Duodenal mucosa (tissue), 2 donors: Measurements from ENCODE around the gene ZC3H11A.
"Not testable (repeated sequence)": the region's sequence is repeated elsewhere in the genome, so short reads cannot be mapped to it uniquely, and the experiment has no call there.

Experiments
- H3K27ac ChIP-seq: one replicate; pipeline ENCODE4 v1.7.0; 2013; ENCODE audit warnings: low read depth, low read length
- H3K27me3 ChIP-seq, 2 donors: one replicate each; pipeline ENCODE4 v1.7.0; 2013; ENCODE audit warnings: low read length in 2 of 2, control low read depth in 1 of 2; ENCODE audit not compliant: insufficient read depth in 2 of 2, control insufficient read depth in 1 of 2
- H3K36me3 ChIP-seq, 2 donors: one replicate each; pipeline ENCODE4 v1.7.0; 2013; ENCODE audit warnings: low read length in 2 of 2, control low read depth in 1 of 2; ENCODE audit not compliant: insufficient read depth in 2 of 2, control insufficient read depth in 1 of 2
- H3K4me1 ChIP-seq, 2 donors: one replicate each; pipeline ENCODE4 v1.7.0; 2013; ENCODE audit warnings: low read length in 2 of 2, control low read depth in 1 of 2; ENCODE audit not compliant: insufficient read depth in 2 of 2, control insufficient read depth in 1 of 2
- H3K4me3 ChIP-seq, 2 donors: one replicate each; pipeline ENCODE4 v1.7.0; 2013; ENCODE audit warnings: low read length in 2 of 2, low read depth in 1 of 2
- H3K9ac ChIP-seq, 2 donors: one replicate each; pipeline ENCODE4 v1.7.0; 2013; ENCODE audit warnings: low read length in 2 of 2, low read depth in 1 of 2
- H3K9me3 ChIP-seq, 2 donors: one replicate each; pipeline ENCODE4 v1.7.0; 2013; ENCODE audit warnings: low read length in 2 of 2, control low read depth in 1 of 2; ENCODE audit not compliant: control insufficient read depth in 1 of 2

The ZC3H11A gene

DNA sequence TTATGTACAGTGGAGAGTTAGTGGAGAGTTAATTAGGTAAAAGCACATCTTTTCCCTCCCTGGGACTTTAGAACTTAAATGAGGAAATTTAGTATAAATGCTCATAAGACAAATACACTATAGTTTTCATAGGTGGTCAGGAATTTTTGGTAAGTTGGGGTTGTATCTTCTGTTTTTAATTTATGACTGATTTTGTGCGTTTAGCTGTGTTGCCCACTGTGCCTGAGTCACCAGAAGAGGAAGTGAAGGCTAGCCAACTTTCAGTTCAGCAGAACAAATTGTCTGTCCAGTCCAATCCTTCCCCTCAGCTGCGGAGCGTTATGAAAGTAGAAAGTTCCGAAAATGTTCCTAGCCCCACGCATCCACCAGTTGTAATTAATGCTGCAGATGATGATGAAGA, 33.8 kb downstream of the ZC3H11A start:
- H3K36me3 ChIP-seq, result peaks cover 35 to 64% of the 10 kb centered on the region in 2 donors
- H3K4me3 ChIP-seq, H3K27ac ChIP-seq, H3K9ac ChIP-seq, H3K27me3 ChIP-seq, H3K9me3 ChIP-seq: not testable (repeated sequence)
- peaks cover 6 to 12% of the 10 kb centered on the region in 2 donors for H3K4me1 ChIP-seq

DNA sequence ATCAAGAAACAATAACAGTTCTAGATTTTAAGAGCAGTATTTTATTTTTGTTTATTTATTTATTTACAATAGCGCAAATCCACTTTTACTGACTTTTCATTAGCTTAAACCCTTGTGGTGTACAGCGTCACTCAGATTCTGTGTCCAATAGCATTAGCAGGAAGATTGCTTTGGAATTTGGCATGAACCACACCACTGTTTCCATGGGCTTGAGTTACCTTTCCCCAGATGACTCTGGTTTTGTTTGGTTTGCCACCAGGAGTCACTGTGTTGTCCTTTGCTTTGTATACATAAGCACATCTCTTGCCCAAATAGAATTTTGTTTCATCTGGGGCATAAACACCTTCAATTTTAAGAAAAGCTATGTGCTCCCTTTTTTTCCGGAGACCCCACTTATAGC, 40.1 kb downstream of the ZC3H11A start:
- no peak overlapping the region for H3K27ac ChIP-seq
- peaks cover 38 to 75% of the 10 kb centered on the region in 2 donors for H3K36me3 ChIP-seq
- H3K27me3 ChIP-seq, result no peaks in the 10 kb centered on the region
- H3K9ac ChIP-seq, result no peak overlapping the region
- H3K4me1 ChIP-seq, result no peaks in the 10 kb centered on the region
- no peak overlapping the region for H3K4me3 ChIP-seq
- H3K9me3 ChIP-seq, result no peaks in the 10 kb centered on the region

DNA sequence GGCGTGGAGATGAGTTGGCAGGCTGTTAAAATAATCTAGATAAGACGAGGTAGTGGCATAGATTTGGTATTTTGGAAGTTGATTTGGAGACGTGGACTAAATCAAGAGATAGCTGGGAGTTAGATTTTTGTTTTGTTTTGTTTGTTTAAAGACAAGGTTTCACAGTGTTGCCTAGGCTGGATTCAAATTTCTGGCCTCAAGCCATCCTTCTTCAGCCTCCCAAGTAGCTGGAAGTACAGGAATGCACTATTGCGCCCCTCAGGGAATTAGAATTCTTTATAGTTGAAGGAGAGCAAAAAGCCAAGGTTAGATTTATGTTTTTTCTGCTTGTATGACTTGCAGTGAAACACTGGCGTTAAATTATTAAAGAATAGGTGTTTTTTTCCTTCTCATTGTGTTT, 43.7 kb downstream of the ZC3H11A start:
- Histone ChIP-seq H3K36me3 (peaks cover 29 to 74% of the 10 kb centered on the region in 2 donors), H3K9me3 (no peaks in the 10 kb centered on the region), H3K4me1 (no peaks in the 10 kb centered on the region), H3K27ac (no peak overlapping the region), H3K9ac (no peak overlapping the region), H3K27me3 (no peaks in the 10 kb centered on the region), H3K4me3 (no peak overlapping the region)

DNA sequence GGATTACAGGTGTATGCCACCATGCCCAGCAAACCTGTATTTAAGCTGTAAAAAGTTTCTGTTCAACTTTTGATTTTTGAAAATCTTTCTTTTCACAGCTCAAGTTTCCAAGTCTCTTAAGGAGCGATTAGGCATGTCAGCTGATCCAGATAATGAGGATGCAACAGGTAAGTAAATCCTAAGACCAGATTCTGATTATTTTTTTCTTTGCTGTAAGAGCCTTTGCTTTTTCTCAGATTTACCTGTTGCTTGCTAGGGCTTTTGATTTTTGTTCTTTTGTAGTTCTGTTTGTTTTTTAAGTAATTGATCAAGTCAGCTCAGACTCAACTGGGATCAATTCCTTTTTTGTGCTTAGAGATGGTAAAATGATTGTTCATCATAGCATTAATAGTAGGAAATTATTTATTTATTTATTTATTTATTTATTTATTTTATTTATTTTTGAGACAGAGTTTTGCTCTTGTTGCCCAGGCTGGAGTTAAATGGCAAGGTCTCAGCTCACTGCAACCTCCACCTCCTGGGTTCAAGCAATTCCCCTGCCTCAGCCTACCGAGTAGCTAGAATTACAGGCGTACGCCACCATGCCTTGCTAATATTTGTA, 44.9 kb downstream of the ZC3H11A start:
- H3K27ac ChIP-seq, result no peak overlapping the region
- no peaks in the 10 kb centered on the region for H3K9me3 ChIP-seq
- H3K9ac ChIP-seq, result no peak overlapping the region
- H3K27me3 ChIP-seq, result no peaks in the 10 kb centered on the region
- peaks cover 0 to 5% of the 10 kb centered on the region in 2 donors for H3K4me1 ChIP-seq
- no peak overlapping the region for H3K4me3 ChIP-seq
- peaks cover 23 to 75% of the 10 kb centered on the region in 2 donors for H3K36me3 ChIP-seq

DNA sequence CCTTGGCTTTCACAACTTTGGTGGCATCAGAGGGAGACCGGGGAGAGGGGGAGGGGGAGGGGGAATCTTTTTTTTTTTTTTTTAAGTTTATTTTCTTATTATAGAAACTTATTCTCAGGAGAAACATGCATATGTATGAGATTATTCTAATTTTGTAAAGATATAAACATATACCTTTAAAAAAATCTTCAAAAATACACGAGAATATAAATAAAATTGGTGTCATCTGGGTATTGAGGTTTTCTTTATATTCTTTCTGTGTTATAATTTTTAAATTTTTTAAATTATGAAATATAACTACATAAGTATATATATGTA, 47.1 kb downstream of the ZC3H11A start:
- Histone ChIP-seq H3K36me3 (peaks cover 21 to 64% of the 10 kb centered on the region in 2 donors), H3K9ac (no peak overlapping the region), H3K4me3 (no peak overlapping the region), H3K4me1 (peaks cover 0 to 6% of the 10 kb centered on the region in 2 donors), H3K27ac (no peak overlapping the region), H3K9me3 (no peaks in the 10 kb centered on the region), H3K27me3 (no peaks in the 10 kb centered on the region)

DNA sequence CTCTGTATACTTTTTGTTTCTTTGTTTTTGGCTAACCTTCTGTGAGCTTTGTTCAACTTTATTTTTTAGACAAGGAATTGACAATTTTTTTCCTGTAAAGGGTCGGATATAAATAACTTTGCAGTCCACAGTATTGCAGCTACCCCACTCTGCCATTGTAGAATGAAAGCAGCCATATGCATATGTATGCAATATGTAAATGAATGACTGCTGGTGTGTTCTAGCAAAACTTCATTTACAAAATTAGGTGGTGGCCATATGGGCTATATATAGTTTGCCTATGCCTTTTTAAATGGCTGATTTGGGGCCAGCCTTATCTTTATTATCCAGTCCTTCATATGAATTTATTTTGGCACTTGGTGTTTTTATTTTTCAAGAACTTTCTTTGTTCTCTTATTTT, 48.0 kb downstream of the ZC3H11A start:
- Histone ChIP-seq H3K36me3 (peaks cover 19 to 64% of the 10 kb centered on the region in 2 donors), H3K9me3 (no peaks in the 10 kb centered on the region), H3K27me3 (no peaks in the 10 kb centered on the region), H3K4me1 (peaks cover 0 to 6% of the 10 kb centered on the region in 2 donors), H3K27ac (no peak overlapping the region), H3K4me3 (no peak overlapping the region), H3K9ac (no peak overlapping the region)
